Spleen (tissue), 11 donors: ENCODE results near the gene BBIP1. TPM values are rescaled to one million over a fixed set of nuclear protein-coding genes. Genes with fewer than 3 reads are reported as not detected.

ENCODE experiments used
- DNase-seq: peaks from one replicate; pipeline ENCODE4 v3.0.0-alpha.2; 2020
- H3K27ac ChIP-seq, 8 donors: fragments of 200-600 bp; sonication (generic) in 7 of 8; 1 replicate in 4 of 8; 2 replicates in 4 of 8; pipeline versions ENCODE4 v1.5.0 to v1.8.0; 2016 to 2021; ENCODE audit warnings: inconsistent platforms in 4 of 8, mild to moderate bottlenecking in 4 of 8, moderate library complexity in 1 of 8
- H3K27me3 ChIP-seq, 7 donors: fragments of 200-600 bp; sonication (generic) in 6 of 7; replicated peaks in 1 of 7; 1 replicate in 4 of 7; 2 replicates in 3 of 7; pipeline versions ENCODE4 v1.5.0 to v1.8.0; 2016 to 2021; ENCODE audit warnings: inconsistent platforms in 3 of 7, mild to moderate bottlenecking in 1 of 7
- H3K36me3 ChIP-seq, 6 donors: fragments of 200-600 bp; sonication (generic) in 5 of 6; 1 replicate in 4 of 6; 2 replicates in 2 of 6; pipeline versions ENCODE4 v1.5.0 to v1.8.0; 2016 to 2021; ENCODE audit warnings: inconsistent platforms in 2 of 6
- H3K4me1 ChIP-seq, 6 donors: fragments of 200-600 bp; sonication (generic) in 5 of 6; 1 replicate in 3 of 6; 2 replicates in 3 of 6; pipeline versions ENCODE4 v1.5.0 to v1.8.0; 2016 to 2021; ENCODE audit warnings: inconsistent platforms in 3 of 6
- H3K4me3 ChIP-seq, 8 donors: fragments of 200-600 bp; sonication (generic) in 7 of 8; 1 replicate in 4 of 8; 2 replicates in 4 of 8; pipeline versions ENCODE4 v1.5.0 to v1.8.0; 2016 to 2021; ENCODE audit warnings: inconsistent platforms in 4 of 8, mild to moderate bottlenecking in 4 of 8, moderate library complexity in 2 of 8
- H3K9me3 ChIP-seq, 8 donors: fragments of 200-600 bp; sonication (generic) in 7 of 8; 1 replicate in 4 of 8; 2 replicates in 4 of 8; pipeline versions ENCODE4 v1.5.0 to v1.8.0; 2016 to 2021; ENCODE audit warnings: inconsistent platforms in 4 of 8
- POLR2A ChIP-seq, 3 donors: fragments of 450-650 bp; IDR thresholded peaks; one replicate each; pipeline ENCODE4 v1.5.1; 2017; ENCODE audit warnings: antibody characterized with exemption in 3 of 3, mild to moderate bottlenecking in 1 of 3
- POLR2AphosphoS5 ChIP-seq, 3 donors: sonication (generic); formaldehyde crosslinking; IDR thresholded peaks; one replicate each; pipeline ENCODE4 v1.5.1; 2017; ENCODE audit warnings: antibody characterized with exemption in 3 of 3
- WGBS, 5 donors: extraction: QIAGEN DNeasy Blood & Tissue Kit in 3 of 5; methylation state at CpG; one replicate each; pipeline versions ENCODE4 v1.1.5 to v1.1.7; 2013 to 2018; 5-methylcytosine and 5-hydroxymethylcytosine counted together
- intact Hi-C: fragments of 100-400 bp; cut with DNase I; formaldehyde crosslinking; loops from one replicate; pipeline ENCODE4 v1.15.0; 2023; ENCODE audit warnings: low total_unique reads
- polyA plus RNA-seq, 3 donors: library from polyadenylated mRNA; stranded (reverse); fragments of 200-250 nt; gene quantifications; one replicate each; pipeline ENCODE4 v1.2.1, GENCODE V29; 2013
- total RNA-seq, 7 donors: library from RNA; depleted of rRNA in 3 of 7; stranded (reverse); fragments of >200 nt in 3 of 7; fragmentation: NEBNext Ultra II Directional in 4 of 7; extraction: Animal tissue kit (Norgen Biotek cat#: 25700) in 4 of 7; gene quantifications; one replicate each; pipeline versions ENCODE4 v1.1.0 to v1.2.1, GENCODE V29; 2016 to 2021
- TF ChIP-seq, protein P1 (sequence below), 11 experiments: fragments of 200-600 bp in 7 of 11; fragments of 450-650 bp in 4 of 11; sonication (generic) in 4 of 11; IDR thresholded peaks in 8 of 11; conservative IDR thresholded peaks in 3 of 11; 1 replicate in 7 of 11; 2 replicates in 4 of 11; pipeline versions ENCODE4 v1.4.0 to v1.8.0; 2016 to 2021; ENCODE audit warnings: antibody characterized with exemption in 11 of 11, inconsistent platforms in 4 of 11, mild to moderate bottlenecking in 1 of 11
- donor health status: healthy with polysubstance abuse.
- donor health status: DM: no; HTN: no; CAD: no; lungs with moderate emphysema.
- donor health status: DM: no; HTN: no; CAD: no.
- donor health status: Bipolar disorder and iron deficiency.
- donor health status: healthy.
- donor health status: DM: no; HTN: no; CAD: no.
- donor health status: DM: yes; HTN: yes; CAD: no.

Gene BBIP1
- total and polyA plus RNA-seq, 10 donors, result 20.7 to 40.0 (median 27.1) TPM

- H3K27ac ChIP-seq, result no peak overlapping the region
- H3K4me1 ChIP-seq, result peaks cover 0 to 40% (median 12%) of the 10 kb centered on the region in 6 donors
- no peak for DNase-seq
- H3K36me3 ChIP-seq, result peaks cover 0 to 20% (median 0%) of the 10 kb centered on the region in 6 donors
- intact Hi-C loops, result no loop called here
- no peaks in the 10 kb centered on the region for H3K9me3 ChIP-seq
- H3K27me3 ChIP-seq, result no peaks in the 10 kb centered on the region
- no peak overlapping the region for H3K4me3 ChIP-seq
- TF ChIP-seq, protein P1, sequence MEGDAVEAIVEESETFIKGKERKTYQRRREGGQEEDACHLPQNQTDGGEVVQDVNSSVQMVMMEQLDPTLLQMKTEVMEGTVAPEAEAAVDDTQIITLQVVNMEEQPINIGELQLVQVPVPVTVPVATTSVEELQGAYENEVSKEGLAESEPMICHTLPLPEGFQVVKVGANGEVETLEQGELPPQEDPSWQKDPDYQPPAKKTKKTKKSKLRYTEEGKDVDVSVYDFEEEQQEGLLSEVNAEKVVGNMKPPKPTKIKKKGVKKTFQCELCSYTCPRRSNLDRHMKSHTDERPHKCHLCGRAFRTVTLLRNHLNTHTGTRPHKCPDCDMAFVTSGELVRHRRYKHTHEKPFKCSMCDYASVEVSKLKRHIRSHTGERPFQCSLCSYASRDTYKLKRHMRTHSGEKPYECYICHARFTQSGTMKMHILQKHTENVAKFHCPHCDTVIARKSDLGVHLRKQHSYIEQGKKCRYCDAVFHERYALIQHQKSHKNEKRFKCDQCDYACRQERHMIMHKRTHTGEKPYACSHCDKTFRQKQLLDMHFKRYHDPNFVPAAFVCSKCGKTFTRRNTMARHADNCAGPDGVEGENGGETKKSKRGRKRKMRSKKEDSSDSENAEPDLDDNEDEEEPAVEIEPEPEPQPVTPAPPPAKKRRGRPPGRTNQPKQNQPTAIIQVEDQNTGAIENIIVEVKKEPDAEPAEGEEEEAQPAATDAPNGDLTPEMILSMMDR (IDR thresholded peaks at IDR 0.05 in 8 of 11, conservative IDR thresholded peaks at IDR 0.05 in 3 of 11), result no peak
- TF ChIP-seq POLR2AphosphoS5 (IDR thresholded peaks at IDR 0.05), result no peak
- TF ChIP-seq POLR2A (IDR thresholded peaks at IDR 0.05), result no peak
- WGBS, 5 donors, result 76 to 88% (median 79%) methylated on average over 6 of the region's 6 CpGs
Observed at GRCh38 chr10:110915035-110915434, 3.9 kb downstream of the BBIP1 start.

GRCh38 chr10:110914431-110914830 lies 4.5 kb downstream of the BBIP1 start:
- TF ChIP-seq POLR2A (IDR thresholded peaks at IDR 0.05) (no peak), POLR2AphosphoS5 (IDR thresholded peaks at IDR 0.05) (no peak)
- TF ChIP-seq, protein P1 (IDR thresholded peaks at IDR 0.05 in 8 of 11, conservative IDR thresholded peaks at IDR 0.05 in 3 of 11), result no peak
- 87 to 97% (median 93%) methylated on average over 2 of the region's 2 CpGs for WGBS, 5 donors
- H3K9me3 ChIP-seq, result no peaks in the 10 kb centered on the region
- H3K4me1 ChIP-seq, result peaks cover 0 to 39% (median 12%) of the 10 kb centered on the region in 6 donors
- H3K4me3 ChIP-seq, result no peak overlapping the region
- no peak overlapping the region for H3K27ac ChIP-seq
- no peak for DNase-seq
- intact Hi-C loops, result no loop called here
- H3K27me3 ChIP-seq, result no peaks in the 10 kb centered on the region
- peaks cover 0 to 24% (median 0%) of the 10 kb centered on the region in 6 donors for H3K36me3 ChIP-seq

DNA sequence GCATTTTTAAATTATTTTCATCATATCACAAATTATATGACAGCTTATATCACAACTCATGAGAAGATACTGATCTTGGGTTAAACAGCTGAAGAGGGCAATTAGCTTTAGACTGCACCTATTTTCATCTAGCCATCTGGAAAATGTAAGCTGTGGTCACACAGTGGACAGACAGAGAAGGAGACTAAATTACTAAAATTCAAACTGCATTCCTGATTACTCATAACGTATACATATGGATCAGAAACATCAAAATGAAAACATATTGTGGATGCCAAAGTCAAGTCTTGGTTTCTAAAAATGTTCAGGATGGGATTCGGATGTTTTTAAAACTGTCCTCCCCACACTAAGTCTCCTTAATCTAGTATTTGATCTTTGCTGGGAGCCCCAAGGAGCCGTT lies 6.6 kb downstream of the BBIP1 start:
- TF ChIP-seq, protein P1 (IDR thresholded peaks at IDR 0.05 in 8 of 11, conservative IDR thresholded peaks at IDR 0.05 in 3 of 11), result no peak
- no peak for TF ChIP-seq POLR2AphosphoS5 (IDR thresholded peaks at IDR 0.05)
- TF ChIP-seq POLR2A (IDR thresholded peaks at IDR 0.05), result no peak
- Histone ChIP-seq H3K27ac (no peak overlapping the region), H3K4me1 (peaks cover 0 to 28% (median 2%) of the 10 kb centered on the region in 6 donors), H3K9me3 (no peaks in the 10 kb centered on the region), H3K4me3 (no peak overlapping the region), H3K36me3 (peaks cover 0 to 30% (median 0%) of the 10 kb centered on the region in 6 donors), H3K27me3 (no peaks in the 10 kb centered on the region)
- no peak for DNase-seq
- 77 to 93% (median 91%) methylated on average over 3 of the region's 3 CpGs for WGBS, 5 donors
- intact Hi-C loops, result no loop called here

DNA sequence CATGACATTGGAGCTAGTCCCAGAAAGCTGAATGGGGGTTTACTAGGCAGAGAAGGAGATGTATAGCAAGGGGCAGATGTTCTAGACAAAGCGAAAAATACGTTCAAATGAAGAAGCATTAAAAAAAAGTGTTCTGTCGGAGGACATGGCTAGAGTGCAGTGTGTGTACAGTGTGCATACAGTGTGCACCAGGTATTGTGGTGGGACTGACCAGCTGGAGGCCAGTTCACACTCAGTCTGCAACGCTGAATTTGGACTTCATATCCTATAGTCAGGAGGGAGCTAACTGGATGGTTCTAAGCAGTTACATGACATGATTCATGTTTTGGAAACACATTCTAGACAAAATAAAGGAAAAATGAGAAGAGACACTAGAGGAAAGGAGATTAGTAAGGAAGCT lies 8.8 kb downstream of the BBIP1 start:
- Histone ChIP-seq H3K27me3 (no peaks in the 10 kb centered on the region), H3K4me1 (peaks cover 0 to 6% (median 0%) of the 10 kb centered on the region in 6 donors), H3K9me3 (no peaks in the 10 kb centered on the region), H3K36me3 (peaks cover 0 to 30% (median 0%) of the 10 kb centered on the region in 6 donors), H3K27ac (no peak overlapping the region), H3K4me3 (no peak overlapping the region)
- TF ChIP-seq POLR2A (IDR thresholded peaks at IDR 0.05) (no peak), POLR2AphosphoS5 (IDR thresholded peaks at IDR 0.05) (peak in 1 of 3 donors; percentile 59)
- WGBS, 5 donors, result 89 to 96% (median 90%) methylated on average over 4 of the region's 4 CpGs
- intact Hi-C loops, result no loop called here
- no peak for DNase-seq
